HG02678 (cell line): Measurements from ENCODE around the gene SETD7.

ENCODE experiments used
- ATAC-seq: cut with Tn5 transposase; IDR thresholded peaks from one replicate; pipeline ENCODE4 v1.9.1; 2021; ENCODE audit warnings: mild to moderate bottlenecking, moderate library complexity; ENCODE audit not compliant: unreplicated experiment

SETD7 gene

GRCh38 chr4:139556071-139556723 lies at the start of gene SETD7:
Gene SETD7, minus strand, starts transcription at chr4:139556219. Its CDS starts 82 bp downstream, at chr4:139556137.
- ATAC-seq, result peak; percentile 33

DNA sequence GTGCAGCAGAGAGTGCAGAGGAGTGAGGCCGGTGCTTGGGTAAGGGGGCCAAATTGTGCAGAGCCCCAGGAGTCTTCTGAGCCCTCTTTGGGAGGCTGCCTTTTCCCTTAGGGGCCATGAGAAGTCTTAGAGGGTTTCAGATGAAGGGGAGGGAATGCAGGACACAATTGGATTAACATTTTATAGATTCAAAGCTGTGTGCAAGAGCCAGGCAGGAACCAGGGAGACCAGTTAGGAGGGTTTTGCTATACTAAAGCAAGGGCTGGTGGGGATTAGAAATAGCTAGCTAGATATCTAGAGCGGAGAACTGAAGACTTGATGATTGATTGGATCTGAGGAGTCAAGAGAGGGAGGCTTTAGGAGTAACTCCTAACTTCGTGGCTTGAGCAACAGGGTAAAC lies 49.5 kb upstream of the SETD7 start:
- ATAC-seq, result no peak

DNA sequence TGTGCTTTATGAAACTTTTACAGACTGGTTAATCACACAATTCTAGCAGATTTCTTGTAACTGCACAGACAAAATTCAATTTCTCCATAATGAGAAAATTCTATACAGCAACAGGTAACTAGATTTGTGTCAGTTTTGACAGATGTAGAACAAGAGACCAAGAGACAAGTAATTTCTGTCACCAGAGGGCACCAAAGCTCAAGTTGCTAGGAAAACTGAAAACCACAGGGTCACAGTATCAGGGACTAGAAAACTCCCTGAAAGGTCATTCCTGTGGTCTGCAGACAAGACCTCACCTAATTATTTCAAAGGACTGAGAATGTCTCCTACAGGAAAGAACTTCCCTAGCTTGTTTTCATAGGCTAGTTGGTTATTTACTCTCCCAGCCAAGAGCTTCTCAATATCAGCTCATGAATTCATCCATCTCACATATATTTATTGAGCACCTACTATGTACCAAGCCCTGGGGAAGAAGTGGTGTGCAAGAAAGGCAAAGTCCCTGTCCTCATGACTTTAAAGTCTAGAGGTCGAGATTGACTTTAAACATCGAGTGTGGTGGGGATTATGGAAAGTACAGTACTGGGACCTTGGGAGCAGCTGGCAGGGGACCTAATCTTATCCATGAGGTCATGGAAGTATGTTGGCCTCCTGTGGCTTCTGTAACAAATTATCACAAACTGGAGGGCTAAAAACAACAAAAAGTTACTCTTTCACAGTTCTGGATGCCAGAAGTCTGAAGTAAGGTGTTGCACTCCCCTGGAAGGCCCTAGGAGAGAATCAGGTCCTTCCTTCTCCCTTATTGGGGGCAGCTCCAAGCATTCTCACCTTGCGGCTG lies 47.8 kb upstream of the SETD7 start:
- ATAC-seq, result no peak

DNA sequence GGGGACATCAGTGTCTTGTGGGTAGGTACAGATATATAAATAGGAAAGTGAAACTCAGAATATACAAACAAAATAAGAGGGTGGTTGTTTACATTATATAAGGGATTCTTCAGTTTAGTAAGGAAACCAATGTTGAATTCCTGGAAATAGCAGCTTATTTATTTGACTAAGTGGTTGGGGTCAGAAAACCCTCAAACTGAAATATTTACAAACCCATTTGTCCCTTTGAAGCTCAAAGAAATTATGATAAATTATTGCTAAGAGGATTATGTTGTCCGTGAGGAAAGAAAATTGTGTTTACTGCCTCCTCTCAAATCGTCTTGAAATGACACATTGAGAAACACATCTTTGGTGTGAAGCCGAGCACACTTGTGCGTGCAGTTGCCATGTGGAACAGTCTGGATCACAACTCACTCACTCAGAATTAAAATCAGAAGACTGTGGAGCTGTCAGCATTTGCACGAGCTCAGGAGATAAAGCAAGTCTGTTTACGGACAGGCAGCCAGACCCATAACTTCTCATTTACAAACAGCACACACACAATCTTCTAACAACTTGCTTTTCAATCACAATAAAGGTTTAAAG lies 46.8 kb upstream of the SETD7 start:
- ATAC-seq, result no peak

DNA sequence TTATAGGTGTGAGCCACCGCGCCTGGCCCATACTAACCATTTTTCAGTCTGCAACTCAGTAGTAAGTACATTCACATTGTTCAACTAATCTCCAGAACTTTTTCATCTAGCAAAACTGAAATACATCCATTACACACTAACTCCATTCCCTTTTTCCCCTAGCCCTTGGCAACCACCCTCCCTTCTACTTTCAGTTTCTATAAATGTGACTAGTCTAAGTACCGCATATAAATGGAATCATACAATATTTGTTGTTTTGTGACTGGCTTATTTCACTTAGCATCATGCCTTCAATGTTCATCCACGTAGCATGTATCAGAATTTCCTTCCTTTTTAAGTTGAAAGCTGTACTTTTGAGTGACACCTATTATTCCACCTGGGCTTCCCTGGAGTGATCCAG lies 44.6 kb upstream of the SETD7 start:
- no peak for ATAC-seq

- no peak for ATAC-seq
Observed at GRCh38 chr4:139599594-139600374, 43.8 kb upstream of the SETD7 start.

DNA sequence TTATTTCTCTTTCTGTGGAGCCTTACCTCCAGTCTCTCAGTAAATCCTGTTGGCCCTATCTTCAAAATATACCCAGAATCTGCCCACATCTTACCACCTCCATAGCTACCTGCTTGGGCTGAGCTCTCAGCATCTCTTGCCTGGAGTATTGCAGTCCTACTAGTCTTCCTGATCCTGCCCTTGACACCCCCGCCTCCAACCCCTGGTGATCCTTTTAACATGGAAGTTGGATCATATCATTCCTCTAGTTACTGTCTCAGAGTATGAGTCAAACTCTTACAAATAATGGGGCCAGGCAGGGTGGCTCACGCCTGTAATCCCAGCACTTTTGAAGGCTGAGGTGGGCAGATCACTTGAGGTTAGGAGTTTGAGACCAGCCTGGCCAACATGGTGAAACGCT lies 43.1 kb upstream of the SETD7 start:
- ATAC-seq, result no peak

- no peak for ATAC-seq
Observed at GRCh38 chr4:139596684-139597279, 40.8 kb upstream of the SETD7 start.

DNA sequence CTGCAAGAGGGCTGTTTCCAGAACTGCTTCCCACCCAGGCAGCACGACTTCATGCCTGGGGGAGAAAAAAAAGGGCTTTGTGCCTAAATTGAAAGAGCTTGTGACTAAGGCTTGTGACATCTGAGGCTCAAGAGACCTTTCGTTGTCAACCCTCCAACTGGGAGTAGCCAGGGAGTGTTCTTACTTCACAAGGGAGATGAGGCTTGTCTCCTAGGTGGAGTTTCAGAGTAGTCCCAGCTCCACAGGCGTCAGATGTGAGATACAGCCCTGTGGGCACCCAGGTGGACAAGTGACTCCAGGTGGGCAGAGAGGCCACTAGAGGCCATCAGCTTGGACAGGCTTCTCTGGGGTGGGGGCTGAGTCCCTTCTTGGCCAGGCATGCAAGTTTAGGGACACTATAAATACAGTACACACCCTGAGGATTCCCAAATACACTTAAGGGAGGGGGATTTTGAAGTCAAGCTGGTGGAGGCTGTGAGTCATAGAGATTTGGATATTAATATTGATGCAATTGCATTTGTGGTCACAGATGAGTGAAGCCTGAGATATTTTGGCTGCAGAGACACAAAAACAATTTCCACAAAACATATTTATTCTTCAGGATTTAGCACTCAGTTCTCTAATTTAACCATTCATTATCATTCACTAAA lies 40.1 kb upstream of the SETD7 start:
- no peak for ATAC-seq

- no peak for ATAC-seq
Observed at GRCh38 chr4:139594591-139595185, 38.7 kb upstream of the SETD7 start.

GRCh38 chr4:139593091-139593564 lies 37.1 kb upstream of the SETD7 start:
- no peak for ATAC-seq

GRCh38 chr4:139589336-139590018 lies 33.5 kb upstream of the SETD7 start:
- no peak for ATAC-seq

- no peak for ATAC-seq
Observed at GRCh38 chr4:139587446-139587845, 31.4 kb upstream of the SETD7 start.

DNA sequence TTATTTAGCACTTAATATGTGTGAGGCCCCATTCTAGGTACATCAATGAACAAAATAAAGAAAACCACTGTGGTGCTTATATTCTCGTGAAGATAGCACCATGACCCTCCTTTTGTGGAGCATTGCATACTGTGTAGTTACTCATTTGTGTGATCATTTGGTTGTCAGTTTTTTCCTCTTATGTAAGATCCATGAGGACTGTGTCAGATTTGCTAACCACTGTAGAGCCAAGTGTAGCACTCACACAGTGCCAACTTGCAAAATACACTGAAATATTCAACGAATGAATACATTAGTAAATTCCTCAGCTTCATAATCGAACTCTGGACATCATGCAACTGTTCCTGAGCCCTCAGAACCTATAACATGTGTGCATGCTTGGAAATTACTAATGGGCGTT lies 29.5 kb upstream of the SETD7 start:
- no peak for ATAC-seq

DNA sequence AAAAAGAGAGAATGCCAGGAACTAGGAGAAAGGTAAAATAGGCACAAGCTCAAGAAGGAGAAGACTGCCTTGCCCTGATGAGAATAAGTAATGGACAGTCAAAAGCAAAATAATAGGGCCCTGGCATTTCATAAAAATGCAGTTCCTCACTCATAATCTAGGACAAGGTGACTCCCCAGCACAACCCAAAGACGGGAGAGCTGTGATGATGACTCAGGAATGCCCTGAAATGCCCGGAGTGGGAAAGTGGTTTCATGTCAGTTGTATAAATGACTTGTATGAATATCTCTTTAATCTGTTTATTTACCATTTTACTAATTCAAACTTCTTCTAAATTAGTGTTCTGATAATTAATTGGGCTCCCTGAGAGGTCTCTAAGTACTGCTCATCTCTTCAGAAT lies 28.8 kb upstream of the SETD7 start:
- ATAC-seq, result no peak

DNA sequence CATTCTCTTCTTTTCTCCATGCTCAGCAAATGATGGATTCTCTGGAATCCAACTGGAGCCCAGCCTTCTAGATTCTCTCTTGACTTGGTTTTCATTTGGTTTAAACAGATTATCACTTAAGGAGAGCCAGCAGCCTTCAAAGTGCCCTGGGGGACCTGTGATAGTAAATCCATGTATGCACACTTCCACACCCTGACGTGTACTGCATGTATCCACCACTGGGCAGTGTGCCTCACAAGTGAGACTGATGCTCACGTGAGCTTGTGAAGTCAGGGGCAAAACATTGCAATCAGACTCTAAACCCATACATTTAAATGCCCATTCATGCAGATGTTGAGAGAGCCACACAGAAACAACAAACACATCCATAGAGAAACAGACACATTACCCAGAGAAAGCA lies 28.0 kb upstream of the SETD7 start:
- no peak for ATAC-seq

DNA sequence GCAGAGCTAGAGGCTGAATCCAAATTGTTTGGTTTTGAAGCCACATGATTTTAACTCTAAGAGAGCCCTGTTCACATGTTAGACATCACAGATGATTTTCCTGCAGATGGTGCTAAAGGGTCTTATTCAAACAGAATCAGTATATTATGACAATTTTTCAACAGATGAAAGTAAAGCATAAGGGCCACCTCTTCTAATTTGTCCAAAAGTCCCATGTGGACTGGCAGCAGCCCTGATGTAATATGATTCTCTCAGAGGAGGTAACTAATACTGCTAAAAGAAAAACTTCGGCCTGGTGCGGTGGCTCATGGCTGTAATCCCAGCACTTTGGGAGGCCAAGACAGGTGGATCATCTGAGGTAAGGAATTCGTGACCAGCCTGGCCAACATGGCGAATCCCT lies 26.0 kb upstream of the SETD7 start:
- no peak for ATAC-seq

- ATAC-seq, result no peak
Observed at GRCh38 chr4:139581096-139581495, 25.1 kb upstream of the SETD7 start.

GRCh38 chr4:139576219-139576618 lies 20.2 kb upstream of the SETD7 start:
- no peak for ATAC-seq
